Right cardiac atrium (tissue), 5 donors: ENCODE results near the gene MRPS9. TPM values are rescaled to one million over a fixed set of nuclear protein-coding genes. Genes with fewer than 3 reads are reported as not detected.
A peak's percentile ranks its signal among the peaks of the same experiment; 100 is the strongest.

ENCODE experiments used
- ATAC-seq, 2 donors: fragments of 200-7000 bp; cut with Tn5 transposase; one replicate each; pipeline versions ENCODE4 v1.8.0 to v1.9.1; 2020; ENCODE audit warnings: moderate library complexity in 2 of 2, mild to moderate bottlenecking in 1 of 2
- DNase-seq, 3 donors: peaks; one replicate each; pipeline ENCODE4 v3.0.0-alpha.2; 2020
- H3K27ac ChIP-seq: one replicate; pipeline ENCODE4 v1.5.1; 2013; ENCODE audit warnings: mild to moderate bottlenecking, low read length, control low read depth, moderate library complexity
- H3K27me3 ChIP-seq: one replicate; pipeline ENCODE4 v1.6.1; 2013; ENCODE audit not compliant: control insufficient read depth, insufficient read depth
- H3K4me1 ChIP-seq: one replicate; pipeline ENCODE4 v1.6.1; 2013; ENCODE audit warnings: low read length; ENCODE audit not compliant: control insufficient read depth, insufficient read depth
- H3K4me3 ChIP-seq: one replicate; pipeline ENCODE4 v1.5.1; 2013; ENCODE audit warnings: low read length, control low read depth
- H3K9me3 ChIP-seq: one replicate; pipeline ENCODE4 v1.6.1; 2013; ENCODE audit warnings: low read length; ENCODE audit not compliant: control insufficient read depth
- WGBS: extraction: QIAGEN DNeasy Blood & Tissue Kit; methylation state at CpG from one replicate; pipeline ENCODE4 v1.1.7; 2013; 5-methylcytosine and 5-hydroxymethylcytosine counted together
- intact Hi-C, 4 donors: fragments of 100-400 bp; cut with DNase I; formaldehyde crosslinking; loops; one replicate each; pipeline versions ENCODE4 v1.11.0 to v1.14.0; 2022 to 2023
- polyA plus RNA-seq: library from polyadenylated mRNA; stranded (reverse); fragments of 200-250 nt; gene quantifications from one replicate; pipeline ENCODE4 v1.2.3, GENCODE V29; 2013
- total RNA-seq, 4 donors: library from RNA; stranded (reverse); fragmentation: NEBNext Ultra II Directional; extraction: Animal tissue kit (Norgen Biotek cat#: 25700); gene quantifications; one replicate each; pipeline ENCODE4 v1.2.1, GENCODE V29; 2021
- donor health status: healthy with polysubstance abuse.
- donor health status: DM: no; HTN: yes; CAD: no.
- donor health status: DM: no; HTN: no; CAD: no.
- donor health status: DM: no; HTN: yes; CAD: no; lungs with severe emphysema.
- donor health status: DM: yes; HTN: yes; CAD: no.

The MRPS9 gene
- total and polyA plus RNA-seq, 5 donors = 35.8 to 66.1 (median 55.5) TPM

DNA sequence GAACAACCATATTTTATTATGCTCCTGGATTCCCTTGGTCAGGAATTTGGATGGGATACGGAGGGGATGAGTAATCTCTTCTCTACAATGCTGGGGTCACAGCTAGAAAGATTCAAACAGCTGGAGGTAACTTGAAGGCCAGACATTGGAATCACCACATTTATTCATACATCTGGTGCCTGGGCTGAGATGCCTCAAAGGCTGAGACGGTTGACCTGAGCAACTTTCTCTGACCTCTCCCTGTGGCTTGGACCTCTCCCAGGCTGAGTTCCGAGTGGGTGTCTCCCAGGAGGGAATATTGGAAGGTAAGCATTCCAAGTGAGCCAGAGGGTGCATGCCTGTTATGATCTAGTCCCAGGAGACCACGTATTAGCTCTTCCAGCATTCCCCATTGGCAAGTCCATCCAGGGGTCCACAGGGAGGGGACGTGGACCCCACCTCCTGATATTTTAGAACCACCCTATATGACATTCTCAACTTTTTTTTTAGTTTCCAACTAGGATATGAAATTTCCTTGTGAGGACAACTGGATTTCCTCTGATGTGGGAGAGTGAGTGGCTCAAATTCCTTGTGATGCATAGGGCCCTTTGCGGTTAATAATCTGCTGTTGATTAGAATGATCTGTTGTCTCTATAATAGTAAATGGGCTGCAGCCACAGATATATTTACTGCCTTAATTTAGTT lies 101.8 kb downstream of the MRPS9 start:
- no peaks in the 10 kb centered on the region for H3K27me3 ChIP-seq
- no peak for ATAC-seq
- no peaks in the 10 kb centered on the region for H3K4me1 ChIP-seq

DNA sequence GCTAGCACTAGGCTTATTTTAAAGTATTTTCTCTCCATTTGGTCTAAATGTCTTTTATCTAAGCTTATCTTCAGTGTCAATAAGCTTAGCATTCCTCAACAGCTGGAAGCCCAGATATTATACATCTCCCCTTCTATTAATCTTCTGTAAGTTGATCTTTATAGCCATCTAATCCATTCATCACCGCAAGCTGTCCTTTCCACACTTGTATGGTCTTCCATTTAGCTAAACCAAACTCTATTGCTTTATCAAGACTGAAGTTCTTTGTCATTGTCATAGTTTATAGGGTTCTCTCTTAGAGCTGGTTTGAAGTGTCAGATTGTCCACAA lies 102.3 kb downstream of the MRPS9 start:
- ATAC-seq (no peak), DNase-seq (no peak)
- no peaks in the 10 kb centered on the region for H3K9me3 ChIP-seq
- no peaks in the 10 kb centered on the region for H3K4me1 ChIP-seq
- H3K27me3 ChIP-seq = peaks cover 2% of the 10 kb centered on the region
- H3K4me3 ChIP-seq = no peak overlapping the region
- H3K27ac ChIP-seq = no peak overlapping the region
- WGBS = 75% methylated on average over 1 of the region's 1 CpG
- intact Hi-C loops = no loop called here

More for the DNA sequence above, 101.8 kb downstream of the MRPS9 start:
- Histone ChIP-seq H3K27ac (no peak overlapping the region), H3K4me3 (no peak overlapping the region), H3K9me3 (no peaks in the 10 kb centered on the region)
- WGBS = 61% methylated on average over 6 of the region's 6 CpGs
- no peak for DNase-seq
- intact Hi-C loops = no loop called here

DNA sequence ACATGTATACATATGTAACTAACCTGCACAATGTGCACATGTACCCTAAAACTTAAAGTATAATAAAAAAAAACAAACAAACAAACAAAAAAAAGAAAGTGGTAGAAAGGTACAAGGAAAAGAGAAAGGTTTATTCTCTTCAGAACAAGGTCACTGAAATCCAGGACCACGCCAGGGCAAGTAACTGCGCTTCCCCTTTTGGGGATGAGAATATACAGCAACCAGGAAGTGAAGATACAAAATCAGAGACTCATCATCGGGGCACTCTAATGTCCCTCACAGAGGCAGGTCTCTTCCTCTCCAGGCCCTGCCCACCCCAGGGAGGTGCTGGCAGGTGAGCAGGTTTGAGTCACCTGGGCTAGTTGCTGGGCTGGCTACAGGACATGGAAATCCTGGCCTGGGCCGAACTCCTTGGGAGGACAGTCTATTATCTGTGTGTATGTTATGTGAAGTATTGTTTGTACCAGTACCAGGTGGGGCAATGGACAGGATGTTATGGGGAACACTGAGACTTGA lies 103.3 kb downstream of the MRPS9 start:
- Histone ChIP-seq H3K4me1 (no peaks in the 10 kb centered on the region), H3K4me3 (no peak overlapping the region), H3K9me3 (no peaks in the 10 kb centered on the region), H3K27ac (no peak overlapping the region), H3K27me3 (peaks cover 3% of the 10 kb centered on the region)
- DNase-seq (no peak), ATAC-seq (no peak)
- intact Hi-C loops = no loop called here
- 83% methylated on average over 4 of the region's 4 CpGs for WGBS

DNA sequence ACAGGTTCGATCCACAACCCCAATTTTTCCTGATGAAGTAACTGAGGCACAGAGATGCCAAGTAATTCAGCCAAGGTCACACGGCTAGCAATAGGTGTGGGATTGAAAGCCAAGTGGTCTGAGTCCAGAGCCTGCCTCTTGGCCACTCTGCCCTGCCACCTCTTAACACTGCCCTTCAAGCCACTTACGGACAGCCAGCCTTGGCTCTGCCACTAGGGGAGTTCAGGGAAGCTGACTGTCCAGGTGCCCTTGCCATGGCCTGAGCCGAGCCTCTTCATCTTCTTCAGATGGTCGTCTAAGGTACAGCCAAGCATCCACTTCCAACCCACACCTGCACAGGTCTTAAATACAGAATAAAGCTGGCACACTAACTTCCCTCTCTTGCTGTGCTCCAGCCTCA lies 104.4 kb downstream of the MRPS9 start:
- peak in 1 of 3 donors; percentile 44 for DNase-seq
- intact Hi-C loops = no loop called here
- ATAC-seq = no peak
- Histone ChIP-seq H3K4me1 (no peaks in the 10 kb centered on the region), H3K9me3 (no peaks in the 10 kb centered on the region), H3K4me3 (no peak overlapping the region), H3K27me3 (peaks cover 5% of the 10 kb centered on the region), H3K27ac (no peak overlapping the region)
- 79% methylated on average over 5 of the region's 5 CpGs for WGBS

DNA sequence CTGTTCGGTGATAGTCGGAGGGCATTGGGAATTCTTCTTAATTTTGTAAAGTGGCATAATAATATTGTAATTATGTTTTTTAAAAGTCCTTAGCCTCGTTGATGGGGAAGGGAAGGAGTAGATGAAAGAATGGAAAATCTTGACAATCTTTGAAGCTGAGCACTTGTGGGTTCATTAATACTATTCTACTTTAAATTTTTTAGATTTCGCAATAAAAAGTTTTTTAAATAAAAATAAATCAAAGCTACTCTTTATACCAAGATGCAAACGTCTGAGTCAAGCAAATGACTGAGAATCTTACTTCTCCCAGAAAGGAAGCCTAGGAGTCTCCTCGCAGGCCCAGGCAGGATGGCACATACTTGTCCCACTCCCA lies 105.2 kb downstream of the MRPS9 start:
- no peak for ATAC-seq
- Histone ChIP-seq H3K27ac (no peak overlapping the region), H3K9me3 (no peaks in the 10 kb centered on the region), H3K4me1 (no peaks in the 10 kb centered on the region), H3K4me3 (no peak overlapping the region), H3K27me3 (peaks cover 5% of the 10 kb centered on the region)
- intact Hi-C loops = no loop called here
- no peak for DNase-seq
- WGBS = 60% methylated on average over 6 of the region's 6 CpGs

DNA sequence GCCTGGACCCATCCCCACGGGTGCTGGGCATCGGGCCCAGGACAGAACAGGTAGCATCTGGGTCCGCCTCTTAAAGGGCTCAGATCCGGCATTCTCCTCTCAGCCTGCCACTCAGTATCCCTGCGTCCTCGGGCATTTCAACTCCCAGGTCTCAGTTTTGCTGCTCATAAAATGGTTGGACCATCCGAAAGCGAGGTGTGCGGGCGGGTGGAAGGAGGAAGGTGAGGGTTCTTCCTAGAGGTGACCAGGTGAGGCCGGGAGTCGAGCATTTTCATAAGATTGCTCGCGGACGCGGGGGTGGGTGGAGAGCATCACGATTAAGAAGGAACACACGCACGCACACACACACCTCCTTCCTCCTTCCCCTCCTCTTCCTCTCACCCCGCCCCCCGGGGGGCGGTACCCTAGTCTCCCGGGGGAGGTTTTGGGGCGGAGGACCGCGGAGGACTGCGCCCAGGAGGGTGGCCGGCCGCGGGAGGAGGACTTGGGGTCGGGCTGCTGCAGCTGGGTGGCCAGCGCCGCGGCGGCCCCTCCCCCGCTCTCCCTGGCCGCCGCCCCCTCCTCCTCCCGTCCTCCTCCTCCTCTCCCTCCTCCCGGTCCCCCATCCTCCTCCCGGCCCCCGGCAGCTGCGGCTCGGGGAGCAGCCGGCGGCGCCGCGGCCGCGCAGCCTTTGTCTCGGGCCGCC lies 105.7 kb downstream of the MRPS9 start:
- H3K9me3 ChIP-seq = no peaks in the 10 kb centered on the region
- peaks cover 5% of the 10 kb centered on the region for H3K27me3 ChIP-seq
- intact Hi-C loops = no loop called here

DNA sequence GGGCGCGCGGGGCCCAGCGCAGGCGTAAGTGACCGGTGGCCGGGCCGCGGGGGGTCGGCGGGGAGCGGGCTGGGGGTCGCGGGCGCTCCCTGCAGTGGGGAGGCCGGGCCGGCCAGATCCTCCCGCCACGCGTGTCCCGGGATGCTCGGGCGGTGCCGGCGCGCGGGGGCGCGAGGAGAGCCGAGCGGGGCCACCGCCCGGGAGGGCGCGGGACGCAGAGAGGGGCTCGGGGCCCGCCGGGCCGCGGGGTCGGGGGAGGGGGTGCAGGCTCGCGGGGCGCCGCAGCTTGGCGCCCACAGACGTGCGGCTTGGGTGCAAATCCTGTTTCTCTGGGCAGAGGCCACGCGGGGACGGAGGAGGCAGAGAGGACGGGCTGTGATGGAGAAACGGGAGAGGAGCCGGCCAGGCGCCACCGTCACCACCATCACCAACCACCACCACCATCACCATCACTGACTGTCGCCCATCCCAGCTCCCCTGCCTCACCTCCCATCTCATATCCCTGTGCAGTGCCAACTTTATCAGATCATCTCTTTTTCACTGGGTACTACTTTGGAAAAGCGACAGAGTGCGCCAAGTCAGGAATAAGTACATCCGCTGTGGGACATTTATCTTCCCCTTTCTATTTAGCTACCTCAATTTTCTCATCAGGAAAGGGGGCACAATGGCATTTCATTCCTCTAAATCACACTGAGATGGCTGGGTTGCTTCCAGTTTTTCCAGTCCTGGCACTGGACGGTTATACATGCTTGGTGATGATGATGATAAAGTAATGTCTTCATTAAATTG lies 106.5 kb downstream of the MRPS9 start:
- Histone ChIP-seq H3K27me3 (peaks cover 8% of the 10 kb centered on the region), H3K4me1 (no peaks in the 10 kb centered on the region), H3K9me3 (no peaks in the 10 kb centered on the region), H3K27ac (no peak overlapping the region), H3K4me3 (peak overlapping the region; percentile 59)
- WGBS = 4% methylated on average over 62 of the region's 62 CpGs
- intact Hi-C loops = no loop called here
- no peak for DNase-seq
- no peak for ATAC-seq

More for the DNA sequence above, 105.7 kb downstream of the MRPS9 start:
- Histone ChIP-seq H3K4me1 (no peaks in the 10 kb centered on the region), H3K27ac (no peak overlapping the region), H3K4me3 (peak overlapping the region; percentile 59)
- 3% methylated on average over 53 of the region's 53 CpGs for WGBS
- peak in 2 of 3 donors; percentile 16 to 42 for DNase-seq
- ATAC-seq = no peak

DNA sequence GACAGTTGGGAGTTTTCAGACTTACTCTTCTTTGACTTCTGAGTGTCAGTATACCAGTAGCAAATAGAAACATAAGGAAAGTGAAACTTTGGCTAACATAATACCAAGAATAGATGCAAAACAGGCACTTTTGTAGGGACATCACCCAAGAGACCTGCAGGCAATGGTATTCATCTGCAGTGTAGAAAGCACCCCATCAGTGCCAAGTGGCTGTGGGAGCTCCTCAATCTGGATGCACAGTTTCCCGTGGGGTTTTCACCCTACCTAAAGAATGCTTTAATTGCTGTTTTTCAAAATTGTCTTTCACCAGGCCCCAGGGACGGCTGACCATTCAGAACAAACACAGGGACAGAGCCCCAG lies 107.1 kb downstream of the MRPS9 start:
- no peaks in the 10 kb centered on the region for H3K4me1 ChIP-seq
- intact Hi-C loops = no loop called here
- DNase-seq (no peak), ATAC-seq (no peak)
- H3K27ac ChIP-seq = no peak overlapping the region
- 58% methylated on average over 2 of the region's 2 CpGs for WGBS
- no peak overlapping the region for H3K4me3 ChIP-seq
- peaks cover 8% of the 10 kb centered on the region for H3K27me3 ChIP-seq
- H3K9me3 ChIP-seq = no peaks in the 10 kb centered on the region

DNA sequence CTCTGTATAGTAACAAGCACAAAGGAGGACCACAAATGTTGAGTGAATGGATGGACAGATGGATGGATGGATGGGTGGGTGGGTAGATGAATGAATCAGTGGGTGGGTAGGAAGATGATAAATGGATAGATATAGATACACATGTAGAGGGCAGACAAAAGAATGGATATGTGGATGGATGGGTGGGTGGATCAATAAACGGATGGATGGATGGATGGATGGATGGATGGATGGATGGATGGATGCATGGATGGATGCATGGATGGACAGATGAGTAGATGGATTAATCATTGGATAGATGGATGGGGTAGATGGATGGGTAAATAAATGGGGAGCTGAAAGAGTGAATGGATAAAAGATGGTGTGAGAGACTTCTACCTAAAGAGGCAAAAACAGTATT lies 111.4 kb downstream of the MRPS9 start:
- Histone ChIP-seq H3K4me3 (no peak overlapping the region), H3K27me3 (peaks cover 8% of the 10 kb centered on the region), H3K4me1 (no peaks in the 10 kb centered on the region), H3K9me3 (no peaks in the 10 kb centered on the region), H3K27ac (no peak overlapping the region)
- 74% methylated on average over 1 of the region's 1 CpG for WGBS
- intact Hi-C loops = no loop called here
- ATAC-seq (no peak), DNase-seq (no peak)
